Thoracic aorta (tissue), 2 donors: ENCODE data around the gene SLC13A5. TPM values are rescaled to one million over a fixed set of nuclear protein-coding genes. Genes with fewer than 3 reads are reported as not detected.

ENCODE experiments used
- ATAC-seq: fragments of 150-250 bp; one replicate; pipeline ENCODE4 v1.8.0; 2017; ENCODE audit warnings: low read depth; ENCODE audit not compliant: insufficient number of reproducible peaks, low FRiP score
- DNase-seq: peaks from one replicate; pipeline ENCODE4 v3.0.0-alpha.2; 2020; ENCODE audit warnings: low spot score
- H3K27ac ChIP-seq, 2 donors: fragments of 200-600 bp; sonication (generic); 1 replicate in 1 of 2; 2 replicates in 1 of 2; pipeline ENCODE4 v1.5.1; 2016; ENCODE audit warnings: mild to moderate bottlenecking in 2 of 2, moderate library complexity in 2 of 2
- H3K27me3 ChIP-seq: fragments of 200-600 bp; sonication (generic); replicated peaks from 2 replicates; pipeline ENCODE4 v1.6.0; 2016; ENCODE audit warnings: mild to moderate bottlenecking; ENCODE audit not compliant: insufficient read depth
- H3K36me3 ChIP-seq: fragments of 200-600 bp; sonication (generic); one replicate; pipeline ENCODE4 v1.5.1; 2016
- H3K4me1 ChIP-seq, 2 donors: fragments of 200-600 bp; sonication (generic); 1 replicate in 1 of 2; 2 replicates in 1 of 2; pipeline versions ENCODE4 v1.5.1 to v1.6.0; 2016; ENCODE audit warnings: low read depth in 2 of 2, mild to moderate bottlenecking in 1 of 2; ENCODE audit not compliant: control insufficient read depth in 1 of 2
- H3K4me3 ChIP-seq: fragments of 200-600 bp; sonication (generic); 2 replicates; pipeline ENCODE4 v1.5.1; 2016; ENCODE audit warnings: mild to moderate bottlenecking
- H3K9me3 ChIP-seq: fragments of 200-600 bp; sonication (generic); 2 replicates; pipeline ENCODE4 v1.5.1; 2016
- CTCF ChIP-seq: fragments of 200-600 bp; sonication (generic); IDR thresholded peaks from one replicate; pipeline ENCODE4 v1.5.1; 2019; ENCODE audit warnings: antibody characterized with exemption
- total RNA-seq, 2 donors: library from RNA; depleted of rRNA; stranded (reverse); fragments of >200 nt; gene quantifications; one replicate each; pipeline versions ENCODE4 v1.1.0 to v1.2.3, GENCODE V29; 2016

Gene SLC13A5
- total RNA-seq, result not detected

GRCh38 chr17:6713130-6713917 lies at the start of gene SLC13A5:
Gene SLC13A5, minus strand, starts transcription at chr17:6713369. Its CDS starts 36 bp downstream, at chr17:6713333.
- peaks cover 3% of the 10 kb centered on the region for H3K9me3 ChIP-seq
- peaks cover 4% of the 10 kb centered on the region for H3K27me3 ChIP-seq
- peak within 1 kb of the TSS; percentile 42 for H3K4me3 ChIP-seq
- H3K27ac ChIP-seq, result no peak within 1 kb of the TSS
- H3K4me1 ChIP-seq, result no peaks in the 10 kb centered on the region
- ATAC-seq (no peak), DNase-seq (no peak)
- no peak for TF ChIP-seq CTCF
- no peaks in the 10 kb centered on the region for H3K36me3 ChIP-seq

DNA sequence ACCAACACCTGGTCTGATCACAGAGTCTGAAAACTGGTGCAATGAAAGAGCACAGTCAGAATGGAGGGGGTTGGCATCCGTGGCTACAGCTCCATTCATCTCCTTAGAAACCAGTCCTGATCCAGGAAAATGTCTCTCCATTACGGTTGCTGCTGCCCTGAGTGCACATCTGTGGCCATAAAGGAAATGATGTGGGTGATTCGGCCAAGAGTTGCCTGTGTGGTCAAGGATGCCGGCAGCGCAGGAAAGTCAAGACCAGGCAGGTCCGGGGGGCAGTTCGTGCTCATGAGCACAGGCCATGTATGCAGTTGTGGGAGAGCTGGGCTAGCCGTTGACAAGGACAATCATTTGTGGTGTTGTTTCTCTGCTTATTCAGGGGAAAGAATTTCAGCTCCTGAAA lies 48.6 kb upstream of the SLC13A5 start:
- DNase-seq, result no peak
- Histone ChIP-seq H3K27me3 (no peaks in the 10 kb centered on the region), H3K4me3 (no peak overlapping the region), H3K27ac (no peak overlapping the region), H3K9me3 (no peaks in the 10 kb centered on the region), H3K4me1 (peaks cover 0 to 10% of the 10 kb centered on the region in 2 donors), H3K36me3 (peaks cover 42% of the 10 kb centered on the region)
- no peak for ATAC-seq
- no peak for TF ChIP-seq CTCF

DNA sequence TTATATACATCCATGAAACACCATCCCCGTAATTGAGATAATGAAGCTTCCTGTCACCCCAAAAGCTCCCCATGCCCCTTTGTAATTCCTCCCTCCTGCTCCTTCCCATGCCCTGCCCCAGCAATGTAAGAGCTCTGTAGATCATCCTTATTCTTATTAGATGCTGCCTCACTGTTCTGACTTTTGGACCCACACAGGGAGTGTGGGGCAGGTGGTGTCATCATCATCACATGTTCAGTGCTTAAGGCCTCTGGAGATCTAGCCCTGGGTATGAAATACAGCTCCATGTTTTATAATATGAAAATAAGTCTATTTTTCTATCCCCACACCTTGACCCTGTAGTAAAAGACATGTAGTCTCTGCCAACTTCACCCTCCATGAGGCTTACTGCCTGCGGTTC lies 44.6 kb upstream of the SLC13A5 start:
- H3K4me1 ChIP-seq, result peaks cover 6 to 34% of the 10 kb centered on the region in 2 donors

DNA sequence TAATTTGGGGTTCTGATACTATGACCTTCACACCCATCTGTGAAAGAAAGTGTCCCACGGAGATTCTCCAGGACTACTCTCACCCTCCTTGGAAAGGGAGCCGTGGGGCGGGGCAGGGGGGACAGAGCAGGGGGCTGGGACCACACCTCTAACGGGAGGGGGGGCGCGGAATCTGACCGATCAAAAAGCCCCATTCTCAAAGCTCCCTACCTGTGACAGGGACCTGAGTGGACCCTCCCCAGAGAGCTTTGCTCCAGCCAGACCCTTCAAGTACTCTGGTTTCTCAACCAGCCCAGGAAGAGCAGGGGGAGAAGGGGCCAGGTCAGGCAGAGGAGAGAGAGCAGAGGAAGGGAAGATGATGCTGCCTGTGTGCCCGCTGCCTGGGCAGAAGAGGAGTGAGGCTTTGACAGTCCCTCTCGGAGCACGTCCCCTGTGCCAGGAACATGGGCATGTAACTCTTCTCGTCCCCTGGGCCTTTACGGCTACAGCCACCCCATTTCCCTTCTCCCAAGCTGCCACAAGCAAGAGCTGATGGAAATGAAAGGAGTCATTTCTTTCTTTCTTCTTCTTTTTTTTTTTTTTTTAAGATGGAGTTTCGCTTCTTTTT lies 43.4 kb upstream of the SLC13A5 start:
- no peak for TF ChIP-seq CTCF
- DNase-seq, result no peak
- Histone ChIP-seq H3K4me1 (peaks cover 6 to 46% of the 10 kb centered on the region in 2 donors), H3K27ac (peak overlapping the region in 1 of 2 donors; percentile 72), H3K4me3 (peak overlapping the region; percentile 77), H3K36me3 (peaks cover 14% of the 10 kb centered on the region), H3K27me3 (no peaks in the 10 kb centered on the region), H3K9me3 (no peaks in the 10 kb centered on the region)
- ATAC-seq, result no peak

More for the DNA sequence above, 44.6 kb upstream of the SLC13A5 start:
- Histone ChIP-seq H3K4me3 (no peak overlapping the region), H3K27ac (no peak overlapping the region), H3K27me3 (no peaks in the 10 kb centered on the region), H3K9me3 (no peaks in the 10 kb centered on the region), H3K36me3 (peaks cover 15% of the 10 kb centered on the region)
- no peak for ATAC-seq
- DNase-seq, result no peak
- no peak for TF ChIP-seq CTCF

- peaks cover 7% of the 10 kb centered on the region for H3K36me3 ChIP-seq
- no peaks in the 10 kb centered on the region for H3K27me3 ChIP-seq
- no peaks in the 10 kb centered on the region for H3K9me3 ChIP-seq
- H3K4me3 ChIP-seq, result peak within 1 kb of the TSS; percentile 77
- no peak for TF ChIP-seq CTCF
- no peak for ATAC-seq
- DNase-seq, result no peak
- H3K27ac ChIP-seq, result peak within 1 kb of the TSS; percentile 49 to 72
- peaks cover 6 to 46% of the 10 kb centered on the region in 2 donors for H3K4me1 ChIP-seq
Measured at GRCh38 chr17:6755731-6756184, 42.6 kb upstream of the SLC13A5 start, which contains the start of gene XAF1. Gene XAF1, plus strand, starts transcription at chr17:6756046. Its CDS starts 33 bp downstream, at chr17:6756079.
